NCI-H69 (cell line): Measurements from ENCODE around the gene EIF1AD.
"Not testable (repeated sequence)": the region's sequence is repeated elsewhere in the genome, so short reads cannot be mapped to it uniquely, and the experiment has no call there.

Experiments used
- DNase-seq: peaks from one replicate; lab custom pipeline; 2025; lab: John Stamatoyannopoulos, UW

EIF1AD gene

GRCh38 chr11:65968600-65969482 is 33.1 kb downstream of the EIF1AD start:
- DNase-seq, result no peak

- DNase-seq, result no peak
Observed at GRCh38 chr11:65967329-65967934, 34.5 kb downstream of the EIF1AD start.

DNA sequence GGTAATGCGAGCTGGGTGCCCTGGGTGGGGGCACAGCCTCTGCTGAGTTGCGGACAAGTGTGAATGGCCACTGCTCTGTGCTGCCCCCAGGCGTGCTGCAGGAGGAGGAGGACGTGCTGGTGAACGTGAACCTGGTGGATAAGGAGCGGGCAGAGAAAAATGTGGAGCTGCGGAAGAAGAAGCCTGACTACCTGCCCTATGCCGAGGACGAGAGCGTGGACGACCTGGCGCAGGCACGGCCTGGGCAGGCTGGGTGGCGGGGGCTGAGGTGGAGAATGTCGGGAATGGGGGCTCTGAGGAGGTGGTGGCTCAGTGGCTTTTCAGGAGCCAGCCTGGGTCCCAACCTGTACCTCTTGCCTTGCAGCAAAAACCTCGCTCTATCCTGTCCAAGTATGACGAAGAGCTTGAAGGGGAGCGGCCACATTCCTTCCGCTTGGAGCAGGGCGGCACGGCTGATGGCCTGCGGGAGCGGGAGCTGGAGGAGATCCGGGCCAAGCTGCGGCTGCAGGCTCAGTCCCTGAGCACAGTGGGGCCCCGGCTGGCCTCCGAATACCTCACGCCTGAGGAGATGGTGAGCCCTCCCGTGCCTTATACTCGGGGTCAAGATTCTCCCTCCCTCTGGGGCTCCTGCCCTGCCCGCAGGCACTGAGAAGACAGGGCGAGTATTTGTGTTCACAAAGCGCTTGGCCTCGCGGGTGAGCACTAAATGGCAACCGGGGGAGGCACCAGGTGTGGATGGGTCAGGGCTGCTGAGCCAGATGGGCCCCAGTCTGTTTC is 35.8 kb downstream of the EIF1AD start:
- DNase-seq, result no peak

- no peak for DNase-seq
Observed at GRCh38 chr11:65964906-65965305, 37.1 kb downstream of the EIF1AD start.

DNA sequence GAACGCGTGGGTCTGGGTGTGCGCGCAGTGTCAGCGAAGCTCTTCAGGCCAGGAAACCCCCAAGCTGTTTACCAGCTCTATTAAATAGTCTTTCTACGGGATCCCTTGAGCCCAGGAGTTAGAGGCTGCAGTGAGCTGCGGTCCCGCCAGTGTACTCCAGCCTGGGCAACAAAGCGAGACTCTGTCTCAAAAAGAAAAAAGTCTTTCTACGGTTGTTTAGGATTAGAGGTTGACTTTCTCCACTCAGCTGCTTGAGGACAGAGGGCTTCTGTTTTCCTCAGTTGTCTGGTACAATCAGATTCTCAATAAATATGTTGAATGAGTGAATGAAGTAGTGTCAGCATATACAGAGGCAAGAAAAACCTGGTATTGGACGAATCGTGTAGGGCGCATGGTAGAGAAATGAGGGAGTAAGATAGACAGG is 39.8 kb downstream of the EIF1AD start:
- no peak for DNase-seq

- peak; percentile 99 for DNase-seq
Observed at GRCh38 chr11:65961267-65962140, 40.5 kb downstream of the EIF1AD start, which contains the start of gene SART1. Gene SART1 (plus strand): TSS chr11:65961734. CDS start chr11:65961781, 47 bp downstream.

GRCh38 chr11:65960824-65961266 is 41.1 kb downstream of the EIF1AD start:
- DNase-seq, result peak; percentile 29

DNA sequence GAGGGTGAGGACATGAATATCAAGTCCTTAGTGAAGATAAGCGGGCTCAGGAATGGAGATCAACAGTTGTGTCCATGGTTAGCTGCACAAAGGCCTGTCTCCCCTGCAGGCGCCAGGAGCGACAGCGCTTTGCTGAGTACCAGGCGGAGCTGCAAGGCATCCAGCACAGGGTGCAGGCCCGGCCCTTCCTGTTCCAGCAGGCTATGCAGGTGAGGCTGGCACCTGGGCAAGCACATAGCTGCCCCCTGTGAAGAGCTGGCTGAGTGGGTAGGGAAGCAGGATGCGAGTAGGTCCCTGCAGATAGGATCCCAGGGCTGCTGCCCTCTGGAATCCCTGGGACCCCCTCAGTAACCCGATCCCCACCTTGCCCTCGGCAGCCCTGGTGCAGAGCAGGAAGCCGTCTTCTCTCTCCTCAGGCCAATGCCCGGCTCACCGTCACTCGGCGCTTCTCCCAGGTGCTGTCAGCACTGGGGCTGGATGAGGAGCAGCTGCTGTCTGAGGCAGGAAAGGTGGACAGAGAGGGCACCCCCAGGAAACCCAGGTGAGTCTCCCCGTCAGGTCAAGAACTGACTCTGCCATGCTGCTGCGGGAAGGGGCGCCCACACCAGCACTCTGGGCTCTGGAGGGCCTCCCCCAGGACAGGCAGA is 43.1 kb downstream of the EIF1AD start:
- DNase-seq, result no peak

DNA sequence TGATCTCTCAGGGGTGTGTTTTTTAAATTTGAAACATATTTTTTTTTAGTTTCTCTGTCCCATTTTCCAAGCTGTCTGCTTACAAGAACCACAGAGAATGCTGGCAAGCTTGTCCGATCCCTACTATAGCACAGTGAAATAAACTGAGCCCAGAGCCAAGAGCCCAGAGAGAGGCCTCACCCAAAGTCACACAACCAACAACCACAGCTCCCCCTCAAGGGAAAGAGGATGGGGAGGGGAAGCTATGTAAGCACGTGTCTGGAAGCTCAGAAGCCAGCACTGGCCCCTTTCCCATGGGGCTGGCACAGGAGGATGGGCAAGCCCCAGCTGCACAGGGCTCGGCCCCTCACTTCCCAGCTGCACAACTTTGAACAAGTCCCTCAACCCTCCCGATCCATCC is 43.7 kb downstream of the EIF1AD start:
- no peak for DNase-seq

- DNase-seq, result no peak
Observed at GRCh38 chr11:65954771-65955170, 47.2 kb downstream of the EIF1AD start.

- DNase-seq, result no peak
Observed at GRCh38 chr11:65953471-65953870, 48.5 kb downstream of the EIF1AD start.

DNA sequence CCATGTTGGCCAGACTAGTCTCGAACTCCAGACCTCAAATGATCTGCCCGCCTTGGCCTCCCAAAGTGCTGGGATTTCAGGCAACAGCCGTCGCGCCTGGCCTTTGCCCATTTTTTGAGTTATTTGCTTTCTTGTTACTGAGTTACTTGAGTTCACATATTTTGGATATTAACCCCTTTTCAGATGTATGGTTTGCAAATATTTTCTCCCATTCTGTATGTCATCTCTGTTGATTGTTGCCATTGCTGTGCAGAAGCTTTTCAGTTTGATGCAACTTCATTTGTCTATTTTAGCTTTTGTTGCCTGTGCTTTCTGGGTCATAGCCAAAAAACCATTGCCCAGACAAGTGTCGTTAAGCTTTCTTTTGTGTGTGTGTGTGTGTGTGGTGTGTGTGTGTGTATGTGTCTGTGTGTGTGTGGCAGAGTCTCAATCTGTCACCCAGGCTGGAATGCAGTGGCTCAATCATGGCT is 49.9 kb downstream of the EIF1AD start:
- peak; percentile 10 for DNase-seq

- not testable (repeated sequence) for DNase-seq
Observed at GRCh38 chr11:65951641-65952040, 50.3 kb downstream of the EIF1AD start.

- DNase-seq, result not testable (repeated sequence)
Observed at GRCh38 chr11:65950711-65951110, 51.2 kb downstream of the EIF1AD start.

DNA sequence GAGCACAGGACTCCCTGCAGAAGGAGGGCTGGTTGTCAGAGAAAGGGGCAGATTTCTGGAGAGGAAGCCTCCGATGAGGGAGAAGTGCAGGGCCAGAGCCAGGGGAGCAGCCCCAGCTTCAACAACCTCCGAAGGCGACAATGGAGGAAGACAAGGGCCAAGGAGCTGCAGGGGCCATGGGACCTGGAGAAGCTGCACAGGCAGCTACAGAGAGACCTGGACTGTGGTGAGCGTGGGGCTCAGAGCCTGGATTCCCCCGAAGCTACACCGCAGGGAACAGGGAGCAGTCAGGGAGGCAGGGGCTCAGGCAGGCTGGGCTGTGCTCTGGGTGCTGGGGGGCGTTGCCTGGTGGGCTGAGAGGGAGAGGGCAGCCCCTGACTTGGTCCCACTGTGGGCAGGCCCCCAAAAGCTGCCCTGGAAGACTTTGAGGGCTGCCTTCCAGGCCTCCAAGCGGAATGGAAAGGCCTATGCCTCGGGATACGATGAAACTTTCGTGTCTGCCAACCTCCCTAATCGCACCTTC is 54.3 kb downstream of the EIF1AD start:
- no peak for DNase-seq

DNA sequence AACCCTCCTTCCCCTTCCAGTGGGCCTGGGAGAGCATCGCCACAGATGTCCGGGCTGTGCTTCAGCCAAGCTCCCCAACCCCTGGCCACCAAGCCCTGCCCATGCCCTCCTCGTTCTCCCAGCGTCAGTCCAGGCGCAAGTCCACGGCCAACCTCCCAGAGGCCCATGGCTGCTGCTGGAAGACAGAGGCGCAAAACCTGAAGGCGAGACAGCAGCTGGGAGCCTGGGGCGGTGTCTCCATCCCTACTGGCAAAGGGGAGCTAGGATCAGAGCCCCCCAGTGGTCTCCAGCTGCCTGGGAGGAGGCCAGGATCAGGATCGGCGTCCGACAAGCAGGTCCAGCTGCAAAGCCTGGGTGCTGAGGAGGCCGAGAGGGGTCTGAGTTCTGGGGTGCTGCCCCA is 54.8 kb downstream of the EIF1AD start:
- DNase-seq, result no peak

DNA sequence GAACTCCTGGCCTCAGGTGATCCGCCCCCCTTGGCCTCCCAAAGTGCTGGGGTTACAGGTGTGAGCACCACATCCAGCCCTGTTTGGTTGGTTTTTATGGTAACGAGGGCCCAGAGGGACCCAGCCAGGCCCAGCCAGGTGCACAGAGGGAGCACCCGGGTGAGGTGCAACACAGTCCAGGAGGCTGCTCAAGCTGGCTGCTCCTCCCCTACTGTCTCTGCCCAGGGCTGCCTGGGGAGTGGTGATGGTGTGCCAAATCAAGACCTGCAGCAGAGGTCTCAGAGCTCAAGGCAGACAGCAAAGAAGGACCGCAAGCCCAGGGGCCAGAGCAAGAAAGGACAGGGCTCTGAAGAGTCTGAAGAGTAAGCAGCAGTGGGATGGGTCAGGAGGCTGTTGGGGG is 55.3 kb downstream of the EIF1AD start:
- DNase-seq, result no peak
